Endometrium (tissue), 2 donors: ENCODE data around the gene CASQ2.

Experiments used
- FAIRE-seq: peaks from 2 replicates; lab custom pipeline; 2012; peaks lifted over from hg19 to GRCh38; lab: Jason Lieb, UNC
- donor health status: control.
- donor health status: control.

CASQ2 gene

DNA sequence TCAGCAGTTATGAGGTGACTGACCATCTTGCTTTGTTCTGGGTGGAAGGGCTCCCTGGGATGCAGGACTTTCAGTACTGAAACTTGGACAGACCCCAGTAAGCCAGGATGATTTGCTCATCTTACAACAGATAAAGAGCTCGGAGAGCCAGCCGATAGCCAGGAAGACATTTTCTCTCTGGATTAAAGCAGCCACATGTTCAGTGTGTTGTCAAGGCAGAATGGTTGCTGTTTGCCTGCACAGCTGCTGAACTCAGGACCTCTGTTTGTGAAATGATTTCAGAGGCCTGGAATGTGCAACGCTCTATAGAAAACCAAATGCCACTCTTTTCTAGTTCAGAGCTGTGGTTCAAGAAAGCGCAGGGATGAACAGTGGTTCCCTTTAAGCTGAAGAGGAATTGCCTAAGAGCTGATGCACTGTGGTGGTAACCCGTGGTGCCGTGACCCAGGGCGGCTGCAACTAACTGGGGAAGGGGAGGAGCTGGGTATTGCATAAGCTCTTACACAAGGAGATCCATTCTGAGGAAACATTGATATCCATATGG, 40.7 kb downstream of the CASQ2 start:
- FAIRE-seq, result no peak

DNA sequence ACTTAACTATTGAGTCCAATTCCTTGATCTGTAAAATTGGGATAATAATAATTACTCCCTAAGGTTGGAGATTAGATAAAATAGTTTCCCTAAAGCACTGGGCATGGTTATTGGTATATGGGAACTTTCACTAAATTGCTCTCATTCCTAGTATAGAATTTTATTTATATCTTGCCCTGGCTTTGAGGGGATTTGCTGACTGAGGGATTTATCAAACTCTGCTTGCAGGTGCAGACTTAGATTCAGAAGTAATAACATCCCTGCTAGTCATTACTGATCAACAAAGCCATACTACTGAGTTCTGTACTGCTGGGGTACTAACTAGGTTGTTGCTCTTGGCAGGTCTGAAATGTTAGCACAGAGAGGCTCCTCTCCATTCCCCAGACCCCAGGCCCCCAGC, 41.9 kb downstream of the CASQ2 start:
- FAIRE-seq, result no peak

DNA sequence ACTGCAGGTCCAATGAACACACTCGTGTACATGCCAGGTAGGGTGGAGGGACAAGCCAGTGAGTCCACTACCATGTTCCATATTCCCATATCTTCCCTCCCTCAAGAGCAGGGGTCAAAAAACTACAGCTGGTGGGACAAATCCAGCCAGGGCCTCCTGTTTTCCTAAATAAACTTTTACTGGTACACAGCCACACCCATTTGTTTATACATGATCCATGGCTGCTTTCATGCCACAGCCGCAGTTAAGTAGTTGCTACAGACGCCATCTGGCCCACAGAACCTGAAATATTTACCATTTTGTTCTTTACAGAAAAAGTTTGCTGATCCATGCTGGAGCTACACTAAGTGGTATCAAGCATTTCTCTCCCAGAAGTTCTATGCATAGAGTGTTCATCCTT, 42.4 kb downstream of the CASQ2 start:
- no peak for FAIRE-seq

DNA sequence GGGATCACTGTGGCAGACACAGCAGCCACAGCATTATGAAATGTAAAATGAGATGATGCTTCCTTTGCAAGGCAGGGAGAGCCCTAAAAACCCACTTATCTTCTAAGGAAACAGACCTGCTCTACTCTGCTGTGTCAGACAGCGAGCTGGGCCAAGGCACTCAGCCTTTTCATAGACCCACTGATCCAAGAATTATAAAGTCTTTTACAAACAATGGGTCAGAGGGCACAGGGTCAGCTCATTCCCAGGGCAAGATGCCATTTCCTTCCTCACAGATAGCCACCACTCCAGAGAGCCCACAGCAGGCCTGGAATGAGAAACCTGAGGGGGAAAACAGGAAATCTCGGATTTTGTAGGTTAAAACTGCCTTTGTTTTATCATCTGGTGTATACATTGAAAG, 42.9 kb downstream of the CASQ2 start:
- no peak for FAIRE-seq

DNA sequence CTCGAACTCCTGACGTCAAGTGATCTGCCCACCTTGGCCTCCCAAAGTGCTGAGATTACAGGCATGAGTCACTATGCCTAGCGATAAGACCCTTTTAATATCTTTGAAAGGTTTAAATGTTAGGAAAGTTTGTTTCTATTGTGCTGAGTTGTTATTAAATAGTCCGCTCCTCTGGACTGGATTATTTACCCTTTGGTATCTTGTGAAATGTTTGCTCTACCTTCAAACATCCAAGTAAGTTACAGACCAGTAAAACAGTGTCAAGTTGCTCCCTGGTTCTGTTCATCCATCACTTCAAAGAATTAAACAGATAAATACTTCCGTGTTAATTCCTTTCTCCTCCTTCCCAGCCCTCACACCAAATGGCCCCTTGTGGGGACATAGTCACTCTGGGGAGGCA, 44.8 kb downstream of the CASQ2 start:
- FAIRE-seq, result no peak

DNA sequence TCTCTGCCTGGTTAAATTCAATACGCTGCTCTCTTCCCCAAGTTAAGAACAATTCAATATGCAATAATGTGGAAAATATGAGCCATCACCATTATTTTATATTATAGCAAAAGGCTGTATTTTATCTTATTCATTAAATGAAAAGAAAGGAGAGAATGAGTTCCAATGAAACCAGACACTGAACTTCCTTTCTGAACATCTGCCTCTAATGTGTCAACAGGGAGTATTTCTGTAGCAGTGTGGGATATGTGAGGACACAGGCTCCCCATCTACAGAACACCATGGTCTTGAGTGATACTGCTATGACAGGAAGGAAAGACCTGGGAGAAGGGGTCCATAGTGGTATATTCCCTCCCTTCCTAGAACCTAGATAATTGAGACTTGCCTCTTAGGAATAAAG, 46.3 kb downstream of the CASQ2 start:
- FAIRE-seq, result no peak

DNA sequence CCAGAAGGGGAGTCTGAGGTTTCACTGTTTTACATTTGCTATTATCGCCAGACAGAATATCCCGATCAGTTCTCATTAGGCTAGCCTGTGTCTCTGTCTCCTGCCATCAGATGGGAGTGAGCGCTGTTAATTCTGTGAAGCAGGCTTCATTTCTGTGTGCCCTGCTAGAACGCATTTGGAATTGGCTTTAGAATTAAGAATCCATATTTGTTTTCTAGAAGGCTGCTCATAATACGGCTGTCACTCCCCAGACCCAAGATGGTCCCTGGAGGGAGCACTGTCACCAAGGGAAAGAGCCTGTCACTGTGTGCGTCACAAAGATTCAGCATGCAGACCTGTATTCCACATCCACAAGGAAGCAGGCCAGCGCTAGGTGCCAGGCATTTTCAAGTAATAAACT, 49.2 kb downstream of the CASQ2 start:
- no peak for FAIRE-seq

DNA sequence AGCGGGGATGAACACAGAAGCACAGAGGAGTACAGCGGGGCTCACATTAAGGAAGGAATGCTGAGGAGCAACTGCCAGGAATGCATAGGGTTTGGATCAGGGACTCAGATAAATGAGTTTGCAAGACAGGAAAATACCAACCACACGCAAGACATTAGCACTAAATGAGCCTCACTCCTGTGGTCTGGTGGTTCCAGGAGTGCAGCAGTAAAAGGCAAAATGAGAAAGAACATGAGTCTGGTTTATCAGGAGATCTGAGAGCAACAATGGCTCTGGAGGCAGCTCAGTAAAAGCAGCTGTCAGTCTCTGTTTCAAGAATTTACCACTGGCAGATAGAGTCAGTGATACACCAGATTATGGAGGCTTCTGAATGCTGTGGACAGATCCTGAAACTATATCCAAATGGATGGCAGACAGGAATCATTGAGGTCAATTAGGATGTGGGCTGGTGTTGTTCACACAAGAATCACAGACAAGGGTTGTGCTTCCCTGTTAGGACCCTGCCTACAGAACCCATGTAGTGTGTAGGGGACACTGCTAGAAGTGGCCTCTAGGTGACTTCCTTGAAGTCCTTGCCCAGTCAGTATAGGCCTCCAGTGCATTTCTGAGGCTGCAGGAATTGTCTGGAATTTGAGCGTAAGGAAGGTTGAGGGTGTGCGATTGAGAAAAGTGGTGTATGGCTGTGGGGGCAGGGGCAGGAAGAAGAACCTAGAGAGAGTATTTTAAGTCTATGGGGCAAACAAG, 50.3 kb downstream of the CASQ2 start:
- no peak for FAIRE-seq

DNA sequence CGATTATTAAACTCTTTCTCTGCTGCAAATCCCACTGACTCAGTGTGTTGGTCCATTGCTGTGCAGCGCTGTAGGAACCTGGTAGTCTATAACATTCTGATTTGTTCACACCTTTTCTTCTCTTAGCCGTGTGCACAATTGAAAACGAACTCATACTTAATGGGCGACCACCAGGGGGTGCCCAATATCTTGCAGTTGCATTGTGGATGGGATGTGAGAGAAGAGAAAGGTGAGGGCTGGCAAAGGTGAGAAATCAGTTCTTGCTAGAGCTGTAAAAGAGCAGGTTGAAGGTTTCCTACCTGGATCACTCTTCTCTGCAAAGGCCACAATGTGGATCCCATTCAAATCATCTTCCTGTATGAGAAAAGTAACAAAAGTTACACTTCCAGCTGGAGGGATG, 51.0 kb downstream of the CASQ2 start:
- no peak for FAIRE-seq

DNA sequence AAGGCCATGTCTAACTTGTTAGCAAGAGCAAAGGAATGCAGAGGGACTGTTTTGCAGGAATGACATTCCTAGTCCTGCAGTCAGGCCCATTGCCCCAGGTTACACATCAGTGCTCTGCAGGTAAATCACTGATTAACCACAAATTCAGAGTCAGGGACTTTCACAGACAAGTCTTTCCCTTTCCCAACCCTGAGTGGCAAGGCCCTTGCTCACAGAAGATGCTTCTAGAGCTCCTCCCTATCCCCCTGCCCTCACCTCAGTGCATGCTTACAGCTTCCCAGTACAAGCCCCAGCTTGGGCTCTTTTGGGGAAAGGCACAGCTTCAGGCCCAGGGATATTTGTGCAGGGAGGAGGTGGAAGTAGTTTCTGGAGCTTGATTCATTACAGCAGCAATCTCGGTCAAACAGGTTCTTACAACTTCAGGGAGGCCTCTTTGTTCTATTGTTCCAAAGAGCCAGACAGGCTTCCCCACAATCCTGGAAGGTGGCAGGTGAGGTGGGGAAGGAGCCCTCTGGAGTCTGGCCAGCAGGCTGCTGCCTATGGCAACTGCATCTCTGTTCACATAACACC, 53.9 kb downstream of the CASQ2 start:
- FAIRE-seq, result no peak

DNA sequence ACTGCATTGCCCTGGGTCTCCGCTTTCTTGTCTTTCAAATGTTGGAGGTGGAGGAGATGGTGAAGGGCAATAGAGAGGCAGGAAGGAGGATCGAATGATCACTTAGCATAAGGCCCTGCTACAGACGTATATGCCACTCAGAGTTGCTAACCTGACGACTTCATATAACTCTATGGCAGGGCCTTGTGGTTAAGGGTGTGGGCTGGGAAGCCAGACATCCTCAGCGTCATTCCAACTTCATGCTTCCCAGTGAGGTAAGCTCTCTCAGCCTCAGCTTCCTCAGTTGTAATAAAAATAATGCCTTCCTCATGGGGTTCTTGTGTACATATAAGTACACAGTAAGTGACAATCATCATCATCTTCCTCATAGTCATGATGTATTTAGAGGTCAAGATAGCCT, 54.6 kb downstream of the CASQ2 start:
- no peak for FAIRE-seq

DNA sequence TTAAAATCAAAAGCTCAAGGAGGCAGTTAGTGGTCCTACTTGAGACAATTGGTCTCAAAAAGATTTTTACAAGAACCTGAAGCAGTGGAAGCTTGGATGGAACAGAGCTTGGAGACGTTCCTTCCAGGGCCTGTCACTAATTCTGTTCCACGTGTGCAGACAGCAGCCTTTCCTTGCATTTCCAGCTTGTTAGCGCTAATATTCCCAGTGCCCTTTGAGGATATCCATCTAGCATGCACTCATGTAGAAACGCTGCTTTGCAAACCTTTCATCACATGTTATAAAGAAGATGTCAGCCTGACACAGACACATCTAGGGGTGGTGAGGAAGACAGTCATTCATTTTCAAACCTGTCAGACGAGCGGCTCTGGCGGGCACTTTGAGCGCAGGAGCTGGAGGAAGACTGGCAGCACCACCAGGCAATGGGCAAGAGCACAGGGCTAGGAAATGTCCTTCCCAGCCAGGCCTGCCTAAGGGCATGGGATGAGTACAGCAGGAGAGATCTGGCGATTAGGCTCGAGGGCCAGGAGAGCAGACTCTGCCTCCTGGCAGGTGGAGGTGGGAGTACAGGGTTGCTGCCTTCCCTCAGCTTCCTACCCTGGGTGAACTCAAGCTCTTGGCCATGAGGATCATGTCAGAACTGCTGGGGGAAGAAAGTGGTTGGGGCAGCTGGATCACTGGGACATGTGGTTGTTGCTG, 55.5 kb downstream of the CASQ2 start:
- FAIRE-seq, result no peak

DNA sequence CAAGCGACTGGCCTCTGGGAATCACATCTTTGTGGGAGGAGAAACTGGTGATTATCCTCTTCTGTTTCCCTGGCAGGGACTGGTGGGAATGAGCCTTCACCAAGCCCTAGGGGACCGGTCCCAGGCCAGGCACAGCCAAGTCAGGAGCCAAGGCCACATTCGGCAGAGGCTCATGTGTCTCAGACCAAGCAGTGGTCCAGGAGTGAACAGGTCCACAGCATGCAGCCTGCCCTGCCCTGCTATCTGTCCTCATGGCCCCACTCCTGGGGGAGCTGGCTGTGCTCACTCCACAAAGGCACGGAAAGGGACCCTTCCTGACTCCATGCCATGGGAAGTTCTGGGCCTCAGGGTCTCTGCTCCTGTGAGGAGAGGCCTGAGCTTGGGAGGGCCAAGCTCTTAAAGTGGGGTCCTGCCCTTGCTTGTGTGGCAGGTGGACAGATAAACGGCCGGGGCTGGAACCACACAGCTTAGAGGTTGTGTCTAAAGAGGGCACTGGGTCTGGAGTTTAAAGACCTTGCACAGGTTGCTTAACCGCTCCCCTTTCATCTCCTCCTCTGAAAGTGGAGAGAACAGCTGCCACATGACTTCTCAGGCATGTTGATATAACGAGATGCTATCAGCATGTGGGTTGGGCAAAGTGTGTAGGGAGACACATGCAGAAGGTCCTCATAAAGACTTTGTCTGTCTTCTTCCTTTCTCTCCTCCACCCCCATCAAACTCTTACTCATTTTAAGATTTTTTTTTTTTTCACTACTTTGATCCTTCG, 57.5 kb downstream of the CASQ2 start:
- FAIRE-seq, result no peak

DNA sequence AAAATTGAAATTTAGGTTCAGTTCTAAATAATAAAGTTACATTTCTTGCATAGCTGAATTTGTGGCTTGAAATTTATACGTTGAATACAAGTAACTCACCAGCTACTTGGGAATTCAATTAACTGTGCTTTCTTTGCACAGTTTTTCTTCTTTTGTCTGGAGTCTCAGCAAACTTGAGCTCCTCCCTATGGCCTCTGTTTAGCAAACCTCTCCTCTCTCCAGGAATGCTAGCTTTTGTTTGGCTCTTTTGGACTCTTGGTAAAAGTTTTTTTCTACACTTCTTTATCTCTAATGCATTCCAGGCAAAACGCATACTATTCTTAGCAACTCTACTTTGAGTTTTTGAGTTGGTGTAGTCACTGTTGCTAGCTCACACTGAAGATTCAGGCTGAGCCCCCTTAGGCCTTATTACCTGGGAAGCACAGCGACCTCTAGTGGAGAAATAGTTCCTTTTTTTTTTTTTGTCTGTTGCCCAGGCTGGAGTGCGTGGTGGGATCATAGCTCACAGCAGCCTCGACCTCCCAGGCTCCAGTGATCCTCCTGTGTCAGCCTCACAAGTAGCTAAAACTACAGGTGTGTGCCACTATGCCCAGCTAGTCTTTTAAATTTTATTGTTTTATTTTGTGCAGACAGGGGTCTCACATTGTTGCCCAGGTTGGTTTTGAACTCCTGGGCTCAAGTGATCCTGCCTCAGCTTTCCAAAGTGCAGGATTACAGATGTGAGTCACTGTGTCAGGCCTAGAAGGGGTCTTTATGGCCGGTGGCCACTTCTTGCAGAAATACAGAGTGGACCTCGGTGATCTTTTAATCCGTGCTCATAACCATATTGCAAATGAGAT, 61.7 kb downstream of the CASQ2 start:
- FAIRE-seq, result no peak

DNA sequence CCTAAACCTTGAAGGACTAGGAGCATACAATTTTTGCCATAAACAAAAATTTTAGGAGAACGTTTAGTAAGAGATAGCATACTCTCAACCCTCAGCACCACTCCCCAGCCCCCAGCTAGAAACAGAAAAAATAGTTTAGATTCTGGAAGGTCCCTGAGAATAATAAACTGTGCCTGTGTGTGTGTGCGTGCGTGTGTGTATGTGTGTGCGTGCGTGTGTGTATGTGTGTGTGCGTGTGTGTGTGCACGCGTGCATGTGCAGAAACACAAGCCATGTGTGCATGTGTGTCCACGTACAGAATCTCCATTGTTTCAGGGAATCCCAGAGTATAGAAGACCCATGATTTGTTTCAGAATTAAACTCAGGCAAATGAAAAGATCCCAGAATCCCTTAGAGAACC, 62.6 kb downstream of the CASQ2 start:
- FAIRE-seq, result no peak

DNA sequence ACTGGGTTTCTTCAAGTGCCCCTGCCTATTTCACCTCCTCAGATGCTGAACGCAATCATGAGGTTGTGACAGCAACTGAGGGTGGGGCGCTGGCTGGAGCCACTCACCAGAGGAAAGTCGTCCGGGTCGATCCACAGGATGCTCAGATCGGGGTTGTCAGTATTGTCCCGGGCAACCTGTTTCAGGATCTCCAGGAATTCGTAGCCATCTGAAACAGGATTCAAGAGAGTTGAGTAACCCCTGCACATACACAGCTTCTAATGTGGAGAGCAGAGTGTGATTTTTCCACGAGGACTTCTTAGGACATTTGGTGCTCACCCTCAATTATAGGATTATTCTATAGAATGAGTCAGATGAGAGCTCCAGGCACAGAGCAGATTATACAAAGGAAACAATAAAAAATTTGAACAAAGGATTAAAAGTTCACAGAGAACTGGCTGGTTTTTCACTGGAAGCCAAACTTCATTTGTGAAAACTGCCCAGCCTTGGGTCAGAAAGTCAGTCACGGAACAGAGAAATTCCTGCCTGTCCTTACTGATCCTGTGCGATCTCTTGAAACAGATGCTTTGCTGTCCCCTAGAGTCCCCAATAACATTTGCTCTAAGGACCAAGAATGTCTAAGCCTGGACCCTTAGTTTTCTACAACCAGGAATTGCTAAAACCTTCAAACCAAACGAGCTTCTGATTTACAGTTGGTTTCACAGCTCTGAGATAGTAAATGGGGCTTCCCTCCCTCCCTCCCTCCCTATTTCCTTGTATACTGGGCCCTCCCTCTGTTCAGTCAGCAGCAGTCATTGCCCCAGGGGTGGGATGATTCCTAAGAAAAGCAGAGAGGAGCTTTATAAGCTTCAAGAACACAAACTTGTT, 63.2 kb downstream of the CASQ2 start:
- no peak for FAIRE-seq

DNA sequence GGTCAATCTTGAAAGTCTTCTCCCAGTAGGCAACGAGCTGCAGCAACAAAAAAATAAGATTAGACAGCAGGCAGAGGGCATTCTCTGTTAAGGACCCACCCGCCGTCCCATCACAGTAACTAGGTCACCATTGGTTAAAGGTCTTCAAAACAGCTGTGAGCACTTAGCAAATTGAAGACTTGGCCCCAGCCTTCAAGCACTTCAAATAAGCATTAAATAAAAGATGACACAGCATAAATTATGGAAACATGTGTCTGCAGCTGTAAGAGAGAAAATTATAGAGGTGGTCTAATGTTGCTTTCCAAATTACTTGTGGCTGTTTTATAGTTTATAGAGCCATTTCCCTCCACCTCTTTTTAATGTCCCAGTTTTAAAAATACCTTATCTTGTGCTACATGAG, 65.6 kb downstream of the CASQ2 start:
- FAIRE-seq, result no peak

DNA sequence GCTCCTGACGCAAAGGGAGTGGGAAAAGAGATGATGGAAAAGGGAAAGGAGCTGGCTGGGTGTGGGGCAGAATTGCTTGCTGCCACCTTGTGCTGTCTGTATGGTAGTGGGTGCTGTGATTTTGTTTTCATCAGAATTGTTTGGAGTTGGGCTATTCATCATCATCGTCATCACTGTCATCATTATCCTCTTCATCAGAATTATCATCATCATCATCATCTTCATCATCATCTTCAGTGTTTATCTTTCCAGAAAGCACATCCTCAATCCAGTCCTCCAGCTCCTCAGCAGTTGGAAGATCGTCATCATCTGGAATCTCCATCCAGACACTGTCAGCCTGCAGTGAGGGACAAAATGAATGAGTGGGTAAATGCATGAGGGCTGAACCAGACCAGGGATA, 67.4 kb downstream of the CASQ2 start:
- no peak for FAIRE-seq

DNA sequence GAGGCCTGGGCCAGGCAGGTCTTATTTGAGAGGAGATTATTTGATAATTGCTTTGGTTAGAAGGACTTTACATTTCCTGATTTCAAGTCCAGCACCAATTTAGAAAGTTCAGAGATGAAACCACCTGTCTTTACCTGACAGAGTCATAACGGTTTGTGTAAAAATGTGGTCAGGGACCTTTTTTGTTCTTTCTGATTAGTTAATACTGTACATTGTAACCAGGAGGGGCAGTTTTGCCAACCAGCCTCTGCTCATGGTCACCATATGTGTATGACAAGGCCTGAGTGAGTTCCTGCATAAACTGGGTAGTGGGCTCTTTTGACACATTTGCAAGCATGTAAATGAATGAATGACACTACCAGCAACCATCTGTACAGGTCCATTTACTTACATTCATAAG, 70.9 kb downstream of the CASQ2 start:
- no peak for FAIRE-seq

DNA sequence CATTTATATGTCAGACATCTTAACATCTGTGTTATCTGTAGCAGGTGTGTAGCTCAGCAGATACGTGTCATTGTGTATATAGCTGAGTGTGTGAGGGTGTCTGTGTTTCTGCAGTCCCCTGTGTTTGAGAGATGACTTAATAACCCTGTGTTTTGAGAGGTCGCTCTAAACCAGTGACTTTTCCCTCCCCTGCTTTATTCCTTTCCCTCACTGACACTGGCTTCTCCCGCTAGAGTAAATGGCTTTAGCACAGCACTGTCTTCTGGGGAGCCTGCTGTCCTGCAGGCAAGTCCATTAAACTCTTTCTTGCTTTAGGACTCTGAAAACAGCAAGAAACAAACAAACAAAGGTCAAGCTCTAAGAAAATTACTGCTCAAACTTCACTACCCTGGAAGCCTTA, 73.7 kb downstream of the CASQ2 start:
- no peak for FAIRE-seq

DNA sequence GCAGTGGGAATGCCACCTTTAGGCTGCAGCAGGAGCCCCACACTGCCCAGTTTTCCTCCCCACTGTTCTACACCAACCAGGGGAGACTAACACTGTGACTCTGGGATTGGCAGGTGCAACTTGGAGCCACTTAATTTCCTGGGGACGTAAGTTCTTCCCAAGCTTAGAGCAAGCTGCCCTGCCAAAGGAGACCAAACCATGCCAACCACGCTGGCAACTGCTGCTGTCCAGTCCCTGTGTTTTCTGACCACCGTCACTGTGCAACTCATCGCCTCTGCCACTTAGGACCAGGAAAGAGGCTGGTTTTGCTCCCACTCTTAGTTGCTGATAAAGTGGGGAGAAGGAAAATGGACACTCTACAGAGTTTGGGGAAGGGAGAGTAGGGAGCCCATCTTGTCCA, 76.3 kb downstream of the CASQ2 start:
- no peak for FAIRE-seq
